GM23248 (cell line): ENCODE results near the gene ISL2.

Source experiments
- EZH2 ChIP-seq: fragments of 200-600 bp; sonication (generic); IDR thresholded peaks from 2 replicates; pipeline ENCODE4 v1.6.1; 2018; ENCODE audit warnings: antibody characterized with exemption, mild to moderate bottlenecking; ENCODE audit not compliant: insufficient read depth, poor library complexity, severe bottlenecking
- EZH2phosphoT487 ChIP-seq: fragments of 200-600 bp; sonication (generic); IDR thresholded peaks from 2 replicates; pipeline ENCODE4 v1.6.1; 2018; ENCODE audit warnings: antibody characterized with exemption, moderate library complexity, mild to moderate bottlenecking, low read depth; ENCODE audit not compliant: insufficient read depth

GRCh38 chr15:76333720-76334437 is 2.7 kb upstream of the ISL2 start:
- TF ChIP-seq EZH2, result no peak
- no peak for TF ChIP-seq EZH2phosphoT487
